Liver (tissue), 9 donors: Measurements from ENCODE around the gene POU2F2. TPM values are rescaled to one million over a fixed set of nuclear protein-coding genes. Genes with fewer than 3 reads are reported as not detected.

ENCODE experiments used
- DNase-seq: peaks from one replicate; pipeline ENCODE4 v3.0.0-alpha.2; 2017; ENCODE audit warnings: low spot score
- H3K27ac ChIP-seq, 2 donors: one replicate each; pipeline ENCODE4 v1.7.0; 2013; ENCODE audit warnings: inconsistent platforms in 2 of 2, low read length in 2 of 2, control low read depth in 1 of 2, low read depth in 1 of 2, mild to moderate bottlenecking in 1 of 2
- H3K27me3 ChIP-seq, 4 donors: one replicate each; pipeline versions ENCODE4 v1.6.1 to v1.7.0; 2013; ENCODE audit warnings: low read length in 3 of 4, inconsistent platforms in 1 of 4, mild to moderate bottlenecking in 1 of 4, moderate library complexity in 1 of 4; ENCODE audit not compliant: control insufficient read depth in 4 of 4, insufficient read depth in 4 of 4
- H3K36me3 ChIP-seq, 4 donors: one replicate each; pipeline versions ENCODE4 v1.6.1 to v1.7.0; 2013; ENCODE audit warnings: low read length in 3 of 4, mild to moderate bottlenecking in 3 of 4, low read depth in 1 of 4, moderate library complexity in 1 of 4; ENCODE audit not compliant: control insufficient read depth in 4 of 4, insufficient read depth in 3 of 4
- H3K4me1 ChIP-seq, 4 donors: one replicate each; pipeline versions ENCODE4 v1.6.1 to v1.7.0; 2013; ENCODE audit warnings: low read length in 3 of 4, mild to moderate bottlenecking in 3 of 4, moderate library complexity in 1 of 4; ENCODE audit not compliant: control insufficient read depth in 4 of 4, insufficient read depth in 4 of 4
- H3K4me3 ChIP-seq, 3 donors: one replicate each; pipeline versions ENCODE4 v1.6.1 to v1.7.0; 2013; ENCODE audit warnings: low read length in 3 of 3, control low read depth in 1 of 3, low read depth in 1 of 3, mild to moderate bottlenecking in 1 of 3
- H3K9ac ChIP-seq, 2 donors: one replicate each; pipeline ENCODE4 v1.7.0; 2013; ENCODE audit warnings: low read length in 2 of 2, mild to moderate bottlenecking in 2 of 2, moderate library complexity in 2 of 2, control low read depth in 1 of 2, low read depth in 1 of 2
- H3K9me3 ChIP-seq, 4 donors: one replicate each; pipeline versions ENCODE4 v1.6.1 to v1.7.0; 2013; ENCODE audit warnings: low read length in 3 of 4; ENCODE audit not compliant: control insufficient read depth in 4 of 4
- EGR1 ChIP-seq, 2 donors: IDR thresholded peaks; 2 replicates each; pipeline ENCODE4 v1.6.1; 2016 to 2018; ENCODE audit warnings: antibody characterized with exemption in 2 of 2, low read depth in 2 of 2
- FOXA1 ChIP-seq: IDR thresholded peaks from 2 replicates; pipeline ENCODE4 v1.6.1; 2016; ENCODE audit warnings: antibody characterized with exemption
- FOXA2 ChIP-seq: IDR thresholded peaks from 2 replicates; pipeline ENCODE4 v1.6.1; 2016; ENCODE audit warnings: antibody characterized with exemption
- GABPA ChIP-seq, 2 donors: IDR thresholded peaks in 1 of 2; conservative IDR thresholded peaks in 1 of 2; 2 replicates each; pipeline ENCODE4 v1.6.1; 2016; ENCODE audit warnings: antibody characterized with exemption in 2 of 2, mild to moderate bottlenecking in 1 of 2, moderate library complexity in 1 of 2
- HNF4A ChIP-seq, 2 donors: conservative IDR thresholded peaks; 2 replicates each; pipeline ENCODE4 v1.6.1; 2016; ENCODE audit warnings: antibody characterized with exemption in 2 of 2, mild to moderate bottlenecking in 2 of 2
- HNF4G ChIP-seq: IDR thresholded peaks from 2 replicates; pipeline ENCODE4 v1.6.1; 2016; ENCODE audit warnings: antibody characterized with exemption
- JUND ChIP-seq, 2 donors: IDR thresholded peaks; 2 replicates each; pipeline ENCODE4 v1.6.1; 2016; ENCODE audit warnings: antibody characterized with exemption in 2 of 2
- NR2F2 ChIP-seq: IDR thresholded peaks from 2 replicates; pipeline ENCODE4 v1.6.1; 2016; ENCODE audit warnings: antibody characterized with exemption
- RAD21 ChIP-seq, 2 donors: IDR thresholded peaks; 2 replicates each; pipeline ENCODE4 v1.6.1; 2016; ENCODE audit warnings: antibody characterized with exemption in 2 of 2, mild to moderate bottlenecking in 2 of 2
- RXRA ChIP-seq, 2 donors: IDR thresholded peaks; 2 replicates each; pipeline ENCODE4 v1.6.1; 2017 to 2018; ENCODE audit warnings: antibody characterized with exemption in 2 of 2, mild to moderate bottlenecking in 1 of 2
- SP1 ChIP-seq: IDR thresholded peaks from 2 replicates; pipeline ENCODE4 v1.6.1; 2018; ENCODE audit warnings: antibody characterized with exemption, mild to moderate bottlenecking
- TAF1 ChIP-seq: conservative IDR thresholded peaks from 2 replicates; pipeline ENCODE4 v1.6.1; 2016; ENCODE audit warnings: antibody characterized with exemption, mild to moderate bottlenecking
- YY1 ChIP-seq: IDR thresholded peaks from 2 replicates; pipeline ENCODE4 v1.6.1; 2016; ENCODE audit warnings: antibody characterized with exemption, mild to moderate bottlenecking
- WGBS: extraction: QIAGEN DNeasy Blood & Tissue Kit; methylation state at CpG from one replicate; pipeline ENCODE4 v1.1.7; 2013; 5-methylcytosine and 5-hydroxymethylcytosine counted together
- polyA plus RNA-seq, 2 donors: library from polyadenylated mRNA; stranded (reverse) in 1 of 2; unstranded in 1 of 2; fragments of 200-250 nt in 1 of 2; fragments of >200 nt in 1 of 2; fragmentation: Nextera tagmentation in 1 of 2; extraction: Ambion mirVana in 1 of 2; gene quantifications; one replicate each; pipeline versions ENCODE4 v1.2.1 to v1.2.3, GENCODE V29; 2013 to 2015
- total RNA-seq, 2 donors: library from RNA; depleted of rRNA; stranded (reverse); fragments of >200 nt; gene quantifications; one replicate each; pipeline ENCODE4 v1.2.3, GENCODE V29; 2014
- TF ChIP-seq, protein P1 (sequence below): IDR thresholded peaks from 2 replicates; pipeline ENCODE4 v1.6.1; 2016; ENCODE audit warnings: antibody characterized with exemption
- TF ChIP-seq, protein P2 (sequence below): IDR thresholded peaks from 2 replicates; pipeline ENCODE4 v1.6.1; 2016; ENCODE audit warnings: antibody characterized with exemption
- TF ChIP-seq, protein P3 (sequence below): IDR thresholded peaks from 2 replicates; pipeline ENCODE4 v1.6.1; 2016; ENCODE audit warnings: antibody characterized with exemption, mild to moderate bottlenecking
- TF ChIP-seq, protein P4 (sequence below): fragments of 150-350 bp; IDR thresholded peaks from 2 replicates; pipeline ENCODE4 v1.5.1; 2017; ENCODE audit warnings: improper control_type of control experiment, low read depth, low read length; ENCODE audit not compliant: missing input control
- TF ChIP-seq, protein P5 (sequence below): IDR thresholded peaks from 2 replicates; pipeline ENCODE4 v1.6.1; 2016; ENCODE audit warnings: antibody characterized with exemption
- donor health status: healthy.
- donor health status: healthy.
- donor health status: healthy.
- donor health status: healthy.
- donor health status: healthy.

Gene POU2F2
- total and polyA plus RNA-seq, 4 donors = 0.75 to 1.2 (median 0.97) TPM

DNA sequence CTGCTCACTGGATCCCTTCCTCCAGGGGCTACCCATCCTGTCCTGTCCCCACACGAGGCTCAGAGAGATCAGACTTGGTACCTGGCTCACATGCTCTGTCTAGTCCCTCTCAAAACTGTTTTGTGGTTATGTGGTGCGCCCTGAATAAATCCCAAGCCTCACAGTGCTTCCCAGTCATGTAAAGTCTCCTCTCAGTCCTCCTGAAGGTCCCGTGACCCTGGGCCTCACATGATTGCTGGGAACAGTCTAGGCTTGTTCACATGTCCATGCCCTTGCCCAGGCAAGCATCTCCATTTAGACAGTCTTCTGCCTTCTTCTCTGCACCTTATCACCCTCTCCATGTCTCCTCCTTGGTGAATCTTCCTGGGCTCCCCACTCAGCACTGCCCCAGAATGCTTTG is 36.0 kb upstream of the POU2F2 start:
- TF ChIP-seq HNF4G = no peak
- TF ChIP-seq TAF1 = no peak
- TF ChIP-seq EGR1 (IDR thresholded peaks at IDR 0.05; ENCODE audit: low read depth in 2 of 2) = no peak
- TF ChIP-seq, protein P1, sequence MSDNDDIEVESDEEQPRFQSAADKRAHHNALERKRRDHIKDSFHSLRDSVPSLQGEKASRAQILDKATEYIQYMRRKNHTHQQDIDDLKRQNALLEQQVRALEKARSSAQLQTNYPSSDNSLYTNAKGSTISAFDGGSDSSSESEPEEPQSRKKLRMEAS = no peak
- TF ChIP-seq YY1 = no peak
- no peak for TF ChIP-seq RAD21 (IDR thresholded peaks at IDR 0.05)
- TF ChIP-seq FOXA2 = no peak
- TF ChIP-seq, protein P2, sequence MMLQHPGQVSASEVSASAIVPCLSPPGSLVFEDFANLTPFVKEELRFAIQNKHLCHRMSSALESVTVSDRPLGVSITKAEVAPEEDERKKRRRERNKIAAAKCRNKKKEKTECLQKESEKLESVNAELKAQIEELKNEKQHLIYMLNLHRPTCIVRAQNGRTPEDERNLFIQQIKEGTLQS = no peak
- TF ChIP-seq FOXA1 = no peak
- TF ChIP-seq, protein P3, sequence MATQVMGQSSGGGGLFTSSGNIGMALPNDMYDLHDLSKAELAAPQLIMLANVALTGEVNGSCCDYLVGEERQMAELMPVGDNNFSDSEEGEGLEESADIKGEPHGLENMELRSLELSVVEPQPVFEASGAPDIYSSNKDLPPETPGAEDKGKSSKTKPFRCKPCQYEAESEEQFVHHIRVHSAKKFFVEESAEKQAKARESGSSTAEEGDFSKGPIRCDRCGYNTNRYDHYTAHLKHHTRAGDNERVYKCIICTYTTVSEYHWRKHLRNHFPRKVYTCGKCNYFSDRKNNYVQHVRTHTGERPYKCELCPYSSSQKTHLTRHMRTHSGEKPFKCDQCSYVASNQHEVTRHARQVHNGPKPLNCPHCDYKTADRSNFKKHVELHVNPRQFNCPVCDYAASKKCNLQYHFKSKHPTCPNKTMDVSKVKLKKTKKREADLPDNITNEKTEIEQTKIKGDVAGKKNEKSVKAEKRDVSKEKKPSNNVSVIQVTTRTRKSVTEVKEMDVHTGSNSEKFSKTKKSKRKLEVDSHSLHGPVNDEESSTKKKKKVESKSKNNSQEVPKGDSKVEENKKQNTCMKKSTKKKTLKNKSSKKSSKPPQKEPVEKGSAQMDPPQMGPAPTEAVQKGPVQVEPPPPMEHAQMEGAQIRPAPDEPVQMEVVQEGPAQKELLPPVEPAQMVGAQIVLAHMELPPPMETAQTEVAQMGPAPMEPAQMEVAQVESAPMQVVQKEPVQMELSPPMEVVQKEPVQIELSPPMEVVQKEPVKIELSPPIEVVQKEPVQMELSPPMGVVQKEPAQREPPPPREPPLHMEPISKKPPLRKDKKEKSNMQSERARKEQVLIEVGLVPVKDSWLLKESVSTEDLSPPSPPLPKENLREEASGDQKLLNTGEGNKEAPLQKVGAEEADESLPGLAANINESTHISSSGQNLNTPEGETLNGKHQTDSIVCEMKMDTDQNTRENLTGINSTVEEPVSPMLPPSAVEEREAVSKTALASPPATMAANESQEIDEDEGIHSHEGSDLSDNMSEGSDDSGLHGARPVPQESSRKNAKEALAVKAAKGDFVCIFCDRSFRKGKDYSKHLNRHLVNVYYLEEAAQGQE = no peak
- TF ChIP-seq NR2F2 = no peak
- TF ChIP-seq, protein P4, sequence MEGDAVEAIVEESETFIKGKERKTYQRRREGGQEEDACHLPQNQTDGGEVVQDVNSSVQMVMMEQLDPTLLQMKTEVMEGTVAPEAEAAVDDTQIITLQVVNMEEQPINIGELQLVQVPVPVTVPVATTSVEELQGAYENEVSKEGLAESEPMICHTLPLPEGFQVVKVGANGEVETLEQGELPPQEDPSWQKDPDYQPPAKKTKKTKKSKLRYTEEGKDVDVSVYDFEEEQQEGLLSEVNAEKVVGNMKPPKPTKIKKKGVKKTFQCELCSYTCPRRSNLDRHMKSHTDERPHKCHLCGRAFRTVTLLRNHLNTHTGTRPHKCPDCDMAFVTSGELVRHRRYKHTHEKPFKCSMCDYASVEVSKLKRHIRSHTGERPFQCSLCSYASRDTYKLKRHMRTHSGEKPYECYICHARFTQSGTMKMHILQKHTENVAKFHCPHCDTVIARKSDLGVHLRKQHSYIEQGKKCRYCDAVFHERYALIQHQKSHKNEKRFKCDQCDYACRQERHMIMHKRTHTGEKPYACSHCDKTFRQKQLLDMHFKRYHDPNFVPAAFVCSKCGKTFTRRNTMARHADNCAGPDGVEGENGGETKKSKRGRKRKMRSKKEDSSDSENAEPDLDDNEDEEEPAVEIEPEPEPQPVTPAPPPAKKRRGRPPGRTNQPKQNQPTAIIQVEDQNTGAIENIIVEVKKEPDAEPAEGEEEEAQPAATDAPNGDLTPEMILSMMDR = no peak
- TF ChIP-seq GABPA (IDR thresholded peaks at IDR 0.05 in 1 of 2, conservative IDR thresholded peaks at IDR 0.05 in 1 of 2) = no peak
- TF ChIP-seq, protein P5, sequence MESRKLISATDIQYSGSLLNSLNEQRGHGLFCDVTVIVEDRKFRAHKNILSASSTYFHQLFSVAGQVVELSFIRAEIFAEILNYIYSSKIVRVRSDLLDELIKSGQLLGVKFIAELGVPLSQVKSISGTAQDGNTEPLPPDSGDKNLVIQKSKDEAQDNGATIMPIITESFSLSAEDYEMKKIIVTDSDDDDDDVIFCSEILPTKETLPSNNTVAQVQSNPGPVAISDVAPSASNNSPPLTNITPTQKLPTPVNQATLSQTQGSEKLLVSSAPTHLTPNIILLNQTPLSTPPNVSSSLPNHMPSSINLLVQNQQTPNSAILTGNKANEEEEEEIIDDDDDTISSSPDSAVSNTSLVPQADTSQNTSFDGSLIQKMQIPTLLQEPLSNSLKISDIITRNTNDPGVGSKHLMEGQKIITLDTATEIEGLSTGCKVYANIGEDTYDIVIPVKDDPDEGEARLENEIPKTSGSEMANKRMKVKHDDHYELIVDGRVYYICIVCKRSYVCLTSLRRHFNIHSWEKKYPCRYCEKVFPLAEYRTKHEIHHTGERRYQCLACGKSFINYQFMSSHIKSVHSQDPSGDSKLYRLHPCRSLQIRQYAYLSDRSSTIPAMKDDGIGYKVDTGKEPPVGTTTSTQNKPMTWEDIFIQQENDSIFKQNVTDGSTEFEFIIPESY = no peak
- TF ChIP-seq HNF4A (conservative IDR thresholded peaks at IDR 0.05) = no peak
- TF ChIP-seq SP1 = no peak
- TF ChIP-seq RXRA (IDR thresholded peaks at IDR 0.05) = no peak
- TF ChIP-seq JUND (IDR thresholded peaks at IDR 0.05) = no peak
- Histone ChIP-seq H3K4me3 (no peak overlapping the region), H3K9me3 (no peaks in the 10 kb centered on the region), H3K9ac (no peak overlapping the region), H3K4me1 (no peaks in the 10 kb centered on the region), H3K36me3 (no peaks in the 10 kb centered on the region), H3K27ac (no peak overlapping the region), H3K27me3 (no peaks in the 10 kb centered on the region)
- DNase-seq = no peak
- WGBS = 76% methylated on average over 3 of the region's 3 CpGs
